Measurements from ENCODE around the gene AP3S1. TPM values are rescaled to one million over a fixed set of nuclear protein-coding genes. Genes with fewer than 3 reads are reported as not detected.
"Not testable (repeated sequence)": the region's sequence is repeated elsewhere in the genome, so short reads cannot be mapped to it uniquely, and the experiment has no call there.

Gene AP3S1
- total RNA-seq, 1 donor from 2014 or later, result 73.2 TPM

GRCh38 chr5:115884704-115885103, 43.0 kb downstream of the AP3S1 start:
- no peak overlapping the region for H3K4me3 ChIP-seq (ENCODE audit: low read depth, low read length)
- no peak for DNase-seq (ENCODE audit: low read depth)
- TF ChIP-seq CTCF (conservative IDR thresholded peaks at IDR 0.05; ENCODE audit: low read depth, low read length), result no peak

- H3K4me3 ChIP-seq (ENCODE audit: low read depth, low read length); DNase-seq (ENCODE audit: low read depth): not testable (repeated sequence)
Observed at GRCh38 chr5:115885208-115885607, 43.5 kb downstream of the AP3S1 start.

GRCh38 chr5:115888027-115888426, 46.3 kb downstream of the AP3S1 start:
- H3K4me3 ChIP-seq (ENCODE audit: low read depth, low read length), result no peak overlapping the region
- peak; percentile 43 for TF ChIP-seq CTCF (conservative IDR thresholded peaks at IDR 0.05; ENCODE audit: low read depth, low read length)
- no peak for DNase-seq (ENCODE audit: low read depth)

GRCh38 chr5:115892021-115892420, 50.3 kb downstream of the AP3S1 start:
- H3K4me3 ChIP-seq (ENCODE audit: low read depth, low read length), result no peak overlapping the region
- no peak for DNase-seq (ENCODE audit: low read depth)
- no peak for TF ChIP-seq CTCF (conservative IDR thresholded peaks at IDR 0.05; ENCODE audit: low read depth, low read length)

- DNase-seq (ENCODE audit: low read depth), result no peak
- no peak overlapping the region for H3K4me3 ChIP-seq (ENCODE audit: low read depth, low read length)
- no peak for TF ChIP-seq CTCF (conservative IDR thresholded peaks at IDR 0.05; ENCODE audit: low read depth, low read length)
Observed at GRCh38 chr5:115894342-115894741, 52.6 kb downstream of the AP3S1 start.

GRCh38 chr5:115895821-115896220, 54.1 kb downstream of the AP3S1 start:
- DNase-seq (ENCODE audit: low read depth), result no peak
- no peak overlapping the region for H3K4me3 ChIP-seq (ENCODE audit: low read depth, low read length)

GRCh38 chr5:115898656-115899055, 56.9 kb downstream of the AP3S1 start:
- DNase-seq (ENCODE audit: low read depth), result no peak
- H3K4me3 ChIP-seq (ENCODE audit: low read depth, low read length), result no peak overlapping the region
- TF ChIP-seq CTCF (conservative IDR thresholded peaks at IDR 0.05; ENCODE audit: low read depth, low read length), result no peak

More at GRCh38 chr5:115895821-115896220, 54.1 kb downstream of the AP3S1 start:
- no peak for TF ChIP-seq CTCF (conservative IDR thresholded peaks at IDR 0.05; ENCODE audit: low read depth, low read length)

- H3K4me3 ChIP-seq (ENCODE audit: low read depth, low read length), result no peak overlapping the region
- no peak for TF ChIP-seq CTCF (conservative IDR thresholded peaks at IDR 0.05; ENCODE audit: low read depth, low read length)
- DNase-seq (ENCODE audit: low read depth), result no peak
Observed at GRCh38 chr5:115907177-115907576, 65.4 kb downstream of the AP3S1 start.

GRCh38 chr5:115913623-115914400, 72.1 kb downstream of the AP3S1 start:
- not testable (repeated sequence) for DNase-seq (ENCODE audit: low read depth); H3K4me3 ChIP-seq (ENCODE audit: low read depth, low read length)
